HG03575 (cell line): Measurements from ENCODE around the gene DTL.

ENCODE experiments used
- ATAC-seq: cut with Tn5 transposase; IDR thresholded peaks from one replicate; pipeline ENCODE4 v1.9.1; 2021; ENCODE audit not compliant: unreplicated experiment, insufficient number of reproducible peaks, low FRiP score; ENCODE audit errors: extremely low read depth

The DTL gene

DNA sequence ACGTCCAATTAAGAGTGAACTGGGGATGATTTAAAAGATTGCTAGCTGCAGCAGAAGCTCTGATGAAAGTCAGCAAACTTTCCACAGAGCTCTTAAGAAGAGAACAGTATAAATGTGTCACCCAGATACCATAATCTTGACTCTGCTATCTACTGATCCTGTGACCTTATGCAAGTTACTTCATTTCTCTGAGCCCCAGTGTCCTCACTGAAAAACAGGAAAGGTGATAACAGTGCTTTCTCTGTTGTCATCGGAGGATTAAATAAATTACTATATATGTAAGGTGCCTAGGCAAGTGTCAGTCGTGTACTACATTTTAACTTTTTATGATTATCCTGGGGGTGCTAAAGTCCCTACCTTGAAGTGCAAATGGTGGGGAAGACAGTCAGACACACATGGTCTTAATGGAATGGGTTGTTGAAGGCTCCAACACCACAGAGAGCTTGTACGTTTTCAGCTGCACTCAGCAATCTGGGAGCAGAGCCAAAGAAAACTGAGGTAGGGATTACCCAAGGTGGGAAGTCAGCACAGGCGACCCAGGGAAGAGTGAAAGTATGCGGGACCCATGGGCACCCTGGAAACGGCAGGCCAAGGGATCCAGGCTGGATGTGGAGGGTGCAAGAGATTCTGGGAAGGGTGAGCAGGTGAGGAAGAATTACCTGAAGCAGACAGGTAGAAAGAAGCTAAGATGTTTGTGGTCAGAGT, 82.8 kb downstream of the DTL start:
- no peak for ATAC-seq

DNA sequence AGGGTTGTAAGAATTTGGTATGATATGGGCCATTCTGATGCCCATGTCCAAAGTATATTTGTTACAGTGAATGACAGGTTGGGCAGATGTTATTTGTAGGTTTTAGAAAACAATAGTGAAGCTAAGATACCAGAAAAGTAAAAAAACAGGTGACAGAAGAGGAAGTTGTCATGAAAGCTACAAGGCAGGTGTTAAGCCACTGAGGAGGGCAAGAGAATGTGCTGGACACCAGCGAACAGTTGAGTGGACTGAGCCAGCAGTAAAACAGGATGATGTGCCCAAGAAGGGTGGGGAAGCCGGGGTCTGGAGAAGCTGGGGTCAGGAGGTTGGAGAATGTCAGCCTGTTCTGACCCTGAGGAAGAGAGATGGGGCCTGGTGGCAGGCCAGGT, 83.3 kb downstream of the DTL start:
- ATAC-seq, result no peak

GRCh38 chr1:212119397-212119837, 83.9 kb downstream of the DTL start:
- no peak for ATAC-seq

GRCh38 chr1:212119863-212120262, 84.3 kb downstream of the DTL start:
- ATAC-seq, result no peak

DNA sequence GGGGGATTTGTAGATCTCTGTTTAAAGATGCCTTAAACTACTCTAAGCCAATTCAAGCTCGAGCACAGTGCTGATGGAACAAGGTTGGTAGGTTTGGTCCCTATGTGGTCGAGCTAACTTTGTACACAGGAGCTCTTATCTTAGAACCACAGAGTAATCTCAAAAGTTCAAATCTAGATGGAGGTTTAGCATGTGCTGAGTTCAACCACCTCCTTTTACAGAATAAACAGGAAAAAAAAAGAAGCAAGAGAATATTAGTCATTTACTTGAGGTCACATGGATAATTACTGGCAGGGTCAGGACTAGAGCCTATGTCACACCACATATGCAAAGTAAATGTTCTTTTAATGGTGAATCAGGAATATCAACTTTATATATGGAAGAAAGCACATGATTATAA, 86.2 kb downstream of the DTL start:
- ATAC-seq, result no peak

DNA sequence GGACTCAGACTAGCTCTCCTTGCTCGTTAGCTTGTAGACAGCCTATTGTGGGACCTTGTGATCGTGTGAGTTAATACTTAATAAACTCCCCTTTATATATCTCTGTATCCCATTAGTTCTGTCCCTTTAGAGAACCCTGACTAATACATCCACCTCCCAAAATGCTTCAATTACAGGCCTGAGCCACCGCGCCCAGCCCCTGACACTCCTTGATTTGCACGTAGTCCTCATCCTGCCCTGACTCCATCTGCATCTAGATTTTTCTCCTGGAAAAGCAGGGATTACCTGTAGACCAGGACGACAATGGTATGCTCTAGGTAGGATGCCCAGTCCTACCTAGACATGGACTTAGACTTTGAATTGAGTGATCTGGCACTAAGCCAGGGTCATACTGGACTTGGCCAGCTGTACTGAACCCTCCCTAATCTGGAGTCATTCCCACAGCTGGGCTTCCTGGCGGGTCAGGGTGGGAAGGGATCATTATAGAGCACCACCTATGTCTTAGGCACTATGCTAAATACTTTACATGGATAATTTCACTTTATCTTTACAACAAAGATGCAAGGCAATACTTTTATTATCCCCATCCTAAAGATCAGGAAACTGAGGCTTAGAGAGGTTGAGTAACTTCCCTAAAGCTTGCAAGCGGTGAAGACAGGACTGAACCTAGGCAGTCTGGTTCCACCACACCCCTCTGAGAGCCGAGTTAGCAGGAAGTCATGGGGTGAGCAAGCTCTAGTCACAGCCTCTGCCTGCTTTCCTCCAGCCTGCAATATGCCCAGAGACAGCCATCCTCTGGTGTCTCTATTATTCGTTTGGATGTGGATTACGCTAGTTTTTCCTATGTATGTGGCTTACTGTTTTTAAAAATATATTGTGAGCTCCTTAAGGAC, 89.4 kb downstream of the DTL start:
- no peak for ATAC-seq

DNA sequence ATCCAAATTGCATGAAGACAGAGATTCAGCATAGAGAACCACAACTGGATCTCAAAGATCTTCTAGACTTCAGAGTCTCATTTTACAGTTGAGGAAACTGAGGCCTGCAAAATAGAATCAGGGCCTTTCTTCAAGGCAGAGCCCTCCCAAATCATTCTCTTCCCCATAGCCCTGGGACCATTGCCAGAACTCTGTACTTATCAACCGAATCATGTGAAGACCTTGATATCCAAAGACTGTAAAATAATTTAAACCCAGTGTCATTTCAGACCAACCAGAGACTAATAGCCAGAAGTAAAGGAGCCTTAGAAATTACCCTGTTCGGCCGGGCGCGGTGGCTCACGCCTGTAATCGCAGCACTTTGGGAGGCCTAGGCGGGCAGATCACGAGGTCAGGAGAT, 90.1 kb downstream of the DTL start:
- ATAC-seq, result no peak

DNA sequence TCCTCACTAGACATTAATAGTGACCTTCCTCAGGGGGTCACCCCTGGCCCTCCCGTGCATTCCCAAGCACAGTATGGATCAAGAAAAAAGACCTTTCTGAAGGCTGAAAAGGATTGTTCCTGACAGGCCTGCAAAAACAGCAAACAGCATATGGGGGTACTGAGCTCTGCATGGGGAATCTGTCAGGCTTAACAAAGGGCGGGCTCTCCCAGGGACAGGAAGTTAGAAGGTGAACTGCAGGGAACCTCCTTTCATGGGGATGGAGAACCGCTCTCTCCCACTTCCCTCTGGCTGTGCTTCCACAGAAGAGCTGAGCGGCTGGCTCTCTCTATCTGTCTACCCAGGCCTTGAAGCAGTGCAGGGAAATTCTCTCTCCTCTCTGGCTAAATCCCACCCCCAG, 91.7 kb downstream of the DTL start:
- ATAC-seq, result no peak

- ATAC-seq, result no peak
These were observed 94.2 kb downstream of the DTL start for GRCh38 chr1:212129781-212130180.

- no peak for ATAC-seq
These were observed 96.5 kb downstream of the DTL start for GRCh38 chr1:212132025-212132424.

DNA sequence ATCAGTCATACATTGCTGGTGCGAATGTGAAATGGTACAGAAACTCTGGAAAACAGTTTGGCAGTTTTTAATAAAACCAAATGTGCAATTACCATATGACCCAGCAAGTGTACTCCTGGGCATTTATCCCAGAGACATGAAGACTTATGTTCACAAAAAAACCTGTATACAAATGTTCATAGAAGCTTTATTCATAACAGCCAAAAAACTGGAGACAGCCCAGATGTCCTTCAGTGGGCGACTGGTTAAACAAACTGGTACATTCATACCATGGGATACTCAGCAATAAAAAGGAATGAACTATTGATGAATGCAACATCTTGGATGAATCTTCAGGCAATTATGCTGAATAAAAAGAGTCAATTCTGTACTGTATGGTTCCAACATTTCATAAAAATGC, 97.8 kb downstream of the DTL start:
- ATAC-seq, result no peak

DNA sequence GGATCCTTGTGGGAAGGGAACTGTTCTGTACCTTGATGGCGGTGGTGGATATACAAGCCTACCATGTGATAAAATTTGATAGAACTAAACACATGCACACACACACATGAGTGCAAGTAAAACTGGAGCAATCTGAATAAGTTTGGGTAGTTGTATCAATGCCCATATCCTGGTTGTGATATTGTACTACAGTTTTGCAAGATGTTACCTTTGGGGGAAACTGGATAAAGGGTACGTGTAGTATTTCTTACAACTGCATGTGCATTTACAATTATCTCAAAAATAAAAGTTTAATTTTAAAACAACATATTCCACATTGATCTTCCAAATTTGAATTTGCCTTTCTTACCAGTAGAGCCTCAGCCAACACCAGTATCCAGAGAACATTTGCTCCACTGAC, 99.6 kb downstream of the DTL start:
- ATAC-seq, result no peak

DNA sequence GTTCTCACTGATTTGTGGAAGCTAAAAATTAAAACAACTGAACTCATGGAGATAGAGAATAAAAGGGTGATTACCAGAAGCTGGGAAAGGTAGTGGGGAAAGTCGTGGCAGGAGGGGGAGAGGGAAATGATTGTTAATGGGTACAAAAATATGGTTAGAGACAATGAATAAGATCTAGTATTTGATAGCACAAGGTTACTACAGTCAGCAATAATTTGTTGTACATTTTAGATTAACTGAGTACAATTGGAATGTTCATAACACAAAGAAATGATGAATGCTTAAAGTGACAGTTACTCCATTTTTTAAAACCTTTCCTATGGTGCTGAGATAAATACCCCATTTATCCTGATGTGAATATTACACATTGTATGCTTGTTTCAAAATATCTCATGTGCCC, 102.3 kb downstream of the DTL start:
- ATAC-seq, result no peak

GRCh38 chr1:212138457-212138856, 102.9 kb downstream of the DTL start:
- no peak for ATAC-seq

DNA sequence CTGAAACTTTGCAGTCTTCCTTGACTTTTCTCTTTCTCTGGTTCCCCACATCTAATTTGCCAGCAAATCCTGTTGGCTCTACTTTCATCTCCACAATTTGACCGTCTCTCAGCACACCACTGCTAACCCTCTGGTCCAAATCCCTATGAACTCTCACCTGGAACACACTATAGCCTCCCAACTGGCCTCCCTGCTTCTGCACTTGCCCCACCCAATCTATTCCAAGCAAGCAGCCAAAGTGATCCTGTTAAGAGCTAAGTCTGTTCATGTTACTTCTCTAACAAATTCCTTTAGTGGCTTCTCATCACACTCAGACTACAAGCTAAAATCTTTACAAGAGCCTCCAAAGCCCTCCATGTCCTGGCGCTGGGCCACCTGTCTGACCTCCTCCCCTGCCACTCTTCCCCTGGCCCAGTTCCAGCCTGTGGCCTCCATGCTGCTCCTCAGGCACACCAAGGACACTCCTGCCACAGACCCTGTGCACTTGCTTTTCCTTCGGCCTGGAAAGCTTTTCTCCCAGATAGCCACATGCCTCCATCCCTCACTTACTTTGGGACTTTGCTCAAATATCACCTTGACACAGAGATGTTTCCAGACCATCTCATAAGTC, 104.1 kb downstream of the DTL start:
- ATAC-seq, result no peak

GRCh38 chr1:212141404-212141803, 105.9 kb downstream of the DTL start:
- no peak for ATAC-seq

GRCh38 chr1:212142883-212143530, 107.5 kb downstream of the DTL start:
- no peak for ATAC-seq

DNA sequence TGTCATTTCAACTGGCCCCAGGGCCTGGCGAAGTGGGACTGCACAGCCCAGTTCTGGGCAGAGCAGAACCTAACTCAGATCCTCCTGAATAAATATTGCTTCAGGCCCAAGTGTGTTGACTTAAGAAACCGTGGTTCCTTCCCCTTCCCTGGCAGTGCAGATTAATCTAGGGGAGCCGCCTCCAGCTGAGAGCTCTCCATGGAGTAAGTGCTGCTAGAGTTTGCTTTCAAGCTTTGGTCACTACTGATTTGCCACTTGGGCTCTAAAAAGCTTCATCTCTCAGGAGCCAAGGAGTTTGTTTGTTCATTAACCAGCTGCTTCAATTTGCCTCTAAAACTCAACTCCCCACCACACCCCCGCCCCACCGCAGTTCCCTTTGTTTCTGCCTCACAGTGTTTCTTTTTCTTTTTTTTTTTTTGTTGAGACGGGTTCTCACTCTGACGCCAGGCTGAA, 112.1 kb downstream of the DTL start:
- ATAC-seq, result no peak

GRCh38 chr1:212149566-212149965, 114.0 kb downstream of the DTL start:
- no peak for ATAC-seq
